ENCODE measurements around the gene SDC1. TPM values are rescaled to one million over a fixed set of nuclear protein-coding genes. Genes with fewer than 3 reads are reported as not detected.

The SDC1 gene
- total RNA-seq, 1 donor from 2014 or later, result 11.1 TPM

DNA sequence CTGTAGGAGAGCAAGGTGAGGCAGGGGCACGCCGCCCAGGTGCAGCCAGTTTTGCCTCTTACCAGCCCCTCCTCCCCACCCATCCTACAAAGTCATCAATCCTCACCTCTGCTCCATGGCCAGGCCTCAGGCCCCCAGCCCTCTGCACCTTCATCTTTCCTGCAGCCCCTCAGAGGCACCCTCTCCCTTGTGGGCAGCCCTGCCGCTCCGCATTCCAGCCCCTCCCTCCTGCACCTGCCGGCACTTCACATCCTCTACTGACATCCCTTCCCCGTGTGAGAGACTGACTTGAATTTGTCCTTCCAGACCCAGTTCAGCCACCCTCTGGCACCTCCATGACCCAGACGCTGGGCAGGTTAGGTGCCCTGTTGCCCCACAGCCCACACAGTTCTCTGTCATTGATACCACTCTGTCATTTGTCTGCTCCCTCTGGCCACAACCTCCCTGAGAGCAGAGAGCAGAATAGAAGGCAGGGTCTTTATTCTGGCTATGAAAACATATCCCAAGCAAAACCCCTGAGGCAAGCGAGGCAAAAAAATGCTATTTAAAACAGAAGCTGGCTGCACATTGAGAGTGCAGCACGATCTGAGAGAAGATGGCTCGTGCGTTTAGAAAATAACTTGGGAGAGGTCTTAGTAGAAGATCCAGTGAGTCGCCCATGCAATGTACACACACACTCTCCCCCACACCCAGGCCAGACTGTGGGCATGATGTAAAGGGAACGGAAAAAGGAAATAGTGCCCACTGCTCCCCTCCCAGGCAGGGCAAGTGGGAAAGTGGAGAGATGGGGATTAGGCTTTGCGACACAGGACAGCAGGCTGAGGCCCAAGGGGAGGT, 25.9 kb downstream of the SDC1 start:
- no peak for DNase-seq (ENCODE audit: extremely low spot score, unreplicated experiment)
- H3K4me1 Mint-ChIP-seq (ENCODE audit: unreplicated experiment), result peaks cover 11% of the 10 kb centered on the region
- TF ChIP-seq, protein P1, sequence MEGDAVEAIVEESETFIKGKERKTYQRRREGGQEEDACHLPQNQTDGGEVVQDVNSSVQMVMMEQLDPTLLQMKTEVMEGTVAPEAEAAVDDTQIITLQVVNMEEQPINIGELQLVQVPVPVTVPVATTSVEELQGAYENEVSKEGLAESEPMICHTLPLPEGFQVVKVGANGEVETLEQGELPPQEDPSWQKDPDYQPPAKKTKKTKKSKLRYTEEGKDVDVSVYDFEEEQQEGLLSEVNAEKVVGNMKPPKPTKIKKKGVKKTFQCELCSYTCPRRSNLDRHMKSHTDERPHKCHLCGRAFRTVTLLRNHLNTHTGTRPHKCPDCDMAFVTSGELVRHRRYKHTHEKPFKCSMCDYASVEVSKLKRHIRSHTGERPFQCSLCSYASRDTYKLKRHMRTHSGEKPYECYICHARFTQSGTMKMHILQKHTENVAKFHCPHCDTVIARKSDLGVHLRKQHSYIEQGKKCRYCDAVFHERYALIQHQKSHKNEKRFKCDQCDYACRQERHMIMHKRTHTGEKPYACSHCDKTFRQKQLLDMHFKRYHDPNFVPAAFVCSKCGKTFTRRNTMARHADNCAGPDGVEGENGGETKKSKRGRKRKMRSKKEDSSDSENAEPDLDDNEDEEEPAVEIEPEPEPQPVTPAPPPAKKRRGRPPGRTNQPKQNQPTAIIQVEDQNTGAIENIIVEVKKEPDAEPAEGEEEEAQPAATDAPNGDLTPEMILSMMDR (IDR thresholded peaks at IDR 0.05), result no peak
- no peak overlapping the region for H3K4me3 Mint-ChIP-seq (ENCODE audit: unreplicated experiment)
- no peaks in the 10 kb centered on the region for H3K9me3 Mint-ChIP-seq (ENCODE audit: unreplicated experiment)
- no peaks in the 10 kb centered on the region for H3K36me3 Mint-ChIP-seq (ENCODE audit: unreplicated experiment)
- no peak overlapping the region for H3K27ac Mint-ChIP-seq (ENCODE audit: unreplicated experiment)
- no peaks in the 10 kb centered on the region for H3K27me3 Mint-ChIP-seq (ENCODE audit: unreplicated experiment)

GRCh38 chr2:20198001-20198400, 26.9 kb downstream of the SDC1 start:
- Mint-ChIP-seq H3K9me3 (ENCODE audit: unreplicated experiment) (no peaks in the 10 kb centered on the region), H3K27ac (ENCODE audit: unreplicated experiment) (no peak overlapping the region), H3K4me1 (ENCODE audit: unreplicated experiment) (peaks cover 11% of the 10 kb centered on the region), H3K4me3 (ENCODE audit: unreplicated experiment) (no peak overlapping the region), H3K36me3 (ENCODE audit: unreplicated experiment) (no peaks in the 10 kb centered on the region), H3K27me3 (ENCODE audit: unreplicated experiment) (no peaks in the 10 kb centered on the region)
- TF ChIP-seq, protein P1 (IDR thresholded peaks at IDR 0.05), result no peak
- DNase-seq (ENCODE audit: extremely low spot score, unreplicated experiment), result no peak

GRCh38 chr2:20197192-20197591, 27.7 kb downstream of the SDC1 start:
- no peak for DNase-seq (ENCODE audit: extremely low spot score, unreplicated experiment)
- no peaks in the 10 kb centered on the region for H3K9me3 Mint-ChIP-seq (ENCODE audit: unreplicated experiment)
- no peaks in the 10 kb centered on the region for H3K36me3 Mint-ChIP-seq (ENCODE audit: unreplicated experiment)
- no peak overlapping the region for H3K4me3 Mint-ChIP-seq (ENCODE audit: unreplicated experiment)
- TF ChIP-seq, protein P1 (IDR thresholded peaks at IDR 0.05), result no peak
- H3K27me3 Mint-ChIP-seq (ENCODE audit: unreplicated experiment), result no peaks in the 10 kb centered on the region
- peaks cover 11% of the 10 kb centered on the region for H3K4me1 Mint-ChIP-seq (ENCODE audit: unreplicated experiment)
- no peak overlapping the region for H3K27ac Mint-ChIP-seq (ENCODE audit: unreplicated experiment)

- no peaks in the 10 kb centered on the region for H3K27me3 Mint-ChIP-seq (ENCODE audit: unreplicated experiment)
- H3K4me1 Mint-ChIP-seq (ENCODE audit: unreplicated experiment), result peaks cover 11% of the 10 kb centered on the region
- H3K36me3 Mint-ChIP-seq (ENCODE audit: unreplicated experiment), result no peaks in the 10 kb centered on the region
- no peaks in the 10 kb centered on the region for H3K9me3 Mint-ChIP-seq (ENCODE audit: unreplicated experiment)
- H3K27ac Mint-ChIP-seq (ENCODE audit: unreplicated experiment), result no peak overlapping the region
- DNase-seq (ENCODE audit: extremely low spot score, unreplicated experiment), result no peak
- TF ChIP-seq, protein P1 (IDR thresholded peaks at IDR 0.05), result no peak
- no peak overlapping the region for H3K4me3 Mint-ChIP-seq (ENCODE audit: unreplicated experiment)
These were observed 28.2 kb downstream of the SDC1 start for GRCh38 chr2:20196657-20197161.

DNA sequence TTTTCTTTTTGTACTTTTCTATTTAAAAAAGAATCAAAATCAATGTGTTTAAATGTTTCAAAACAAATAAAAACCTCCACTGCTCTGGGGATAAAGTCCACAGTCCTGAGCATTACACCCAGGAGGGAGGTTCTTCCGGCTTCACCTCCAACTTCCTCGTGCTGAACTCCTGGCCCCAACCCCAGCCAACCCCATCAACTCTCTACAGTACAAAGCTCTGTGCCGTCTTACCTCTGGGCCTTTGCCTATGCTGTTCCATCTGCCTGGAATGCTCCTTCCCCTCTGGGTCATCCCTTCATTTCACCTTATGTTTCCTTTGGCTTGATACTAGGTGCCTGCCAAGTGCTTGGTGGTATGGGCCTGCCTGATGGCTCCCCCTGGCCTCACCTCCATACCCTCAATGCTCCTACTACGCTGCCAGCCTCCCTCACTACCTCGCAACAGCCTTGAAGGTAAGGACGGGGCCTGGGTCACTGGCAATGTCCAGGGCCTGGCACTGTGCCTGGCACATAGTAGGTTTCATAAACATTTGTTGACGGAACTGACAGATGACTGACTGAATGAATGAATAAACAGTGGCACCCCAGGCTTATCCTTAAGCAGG, 28.8 kb downstream of the SDC1 start:
- H3K4me1 Mint-ChIP-seq (ENCODE audit: unreplicated experiment), result peaks cover 11% of the 10 kb centered on the region
- no peaks in the 10 kb centered on the region for H3K9me3 Mint-ChIP-seq (ENCODE audit: unreplicated experiment)
- no peaks in the 10 kb centered on the region for H3K36me3 Mint-ChIP-seq (ENCODE audit: unreplicated experiment)

More for the DNA sequence above, 28.8 kb downstream of the SDC1 start:
- DNase-seq (ENCODE audit: extremely low spot score, unreplicated experiment), result no peak
- H3K27ac Mint-ChIP-seq (ENCODE audit: unreplicated experiment), result no peak overlapping the region
- no peak overlapping the region for H3K4me3 Mint-ChIP-seq (ENCODE audit: unreplicated experiment)
- TF ChIP-seq, protein P1 (IDR thresholded peaks at IDR 0.05), result no peak
- no peaks in the 10 kb centered on the region for H3K27me3 Mint-ChIP-seq (ENCODE audit: unreplicated experiment)
